Measurements from ENCODE around the gene NAPB.

The NAPB gene

GRCh38 chr20:23437126-23437899, 16.0 kb upstream of the NAPB start:
- DNase-seq: no peak

GRCh38 chr20:23436681-23437080, 15.4 kb upstream of the NAPB start:
- DNase-seq: no peak

GRCh38 chr20:23435626-23436539, 14.6 kb upstream of the NAPB start:
- no peak for DNase-seq

DNA sequence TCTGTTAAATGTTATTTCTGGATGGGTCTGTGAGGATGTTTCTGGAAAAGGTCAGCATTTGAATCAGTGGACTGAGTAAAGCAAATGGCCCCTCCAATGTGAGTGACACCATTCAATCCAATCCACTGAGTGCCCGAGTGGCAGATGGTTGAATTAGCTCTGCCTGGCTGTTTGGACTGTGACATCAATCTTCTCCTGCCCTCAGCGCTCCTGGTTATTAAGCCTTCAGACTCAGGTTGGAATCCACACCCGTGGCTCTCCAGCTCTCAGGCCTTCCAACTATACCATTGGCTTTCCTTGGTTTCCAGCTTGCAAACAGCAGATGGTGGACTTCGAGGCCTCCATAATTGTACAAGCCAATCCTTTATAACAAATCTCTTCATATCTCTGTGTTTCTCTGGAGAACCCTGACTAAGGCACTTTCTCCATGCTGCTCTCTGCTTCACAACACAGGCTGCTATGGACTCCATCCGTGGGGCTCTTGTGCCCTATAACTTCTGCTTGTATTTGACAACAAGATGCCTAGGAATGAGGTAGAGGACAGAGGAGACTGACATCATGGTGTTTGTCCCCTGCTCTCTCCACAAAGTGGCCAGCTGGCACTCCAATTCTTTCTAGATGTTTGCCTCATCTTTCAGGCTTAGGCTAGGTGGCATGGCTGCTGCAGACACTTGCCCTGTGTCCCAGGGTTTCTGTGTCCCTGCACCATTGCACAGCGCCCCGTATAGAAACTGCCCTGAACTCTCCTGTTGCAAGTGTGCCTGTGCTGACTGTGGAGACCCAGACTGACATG, 13.4 kb upstream of the NAPB start:
- no peak for DNase-seq

DNA sequence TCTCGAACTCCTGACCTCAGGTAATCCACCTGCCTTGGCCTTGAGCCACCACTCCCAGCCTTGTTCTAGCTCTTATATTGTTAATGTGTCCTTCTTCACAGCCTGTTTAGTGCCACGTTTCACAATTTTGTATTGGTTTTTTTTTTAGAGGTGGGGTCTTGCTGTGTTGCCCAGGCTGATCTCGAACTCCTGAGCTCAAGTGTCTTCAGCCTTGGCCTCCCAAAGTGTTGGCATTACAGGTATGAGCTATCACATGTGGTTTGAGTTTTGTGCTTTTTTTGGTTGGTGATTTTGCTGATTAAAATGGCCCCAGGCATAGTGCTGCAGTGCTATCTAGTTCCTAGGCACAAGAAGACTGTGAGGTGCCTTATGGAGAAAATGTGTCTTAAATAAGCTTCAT, 12.3 kb upstream of the NAPB start:
- DNase-seq: no peak

- no peak for DNase-seq
These were observed 3.8 kb upstream of the NAPB start for GRCh38 chr20:23425129-23425528.

DNA sequence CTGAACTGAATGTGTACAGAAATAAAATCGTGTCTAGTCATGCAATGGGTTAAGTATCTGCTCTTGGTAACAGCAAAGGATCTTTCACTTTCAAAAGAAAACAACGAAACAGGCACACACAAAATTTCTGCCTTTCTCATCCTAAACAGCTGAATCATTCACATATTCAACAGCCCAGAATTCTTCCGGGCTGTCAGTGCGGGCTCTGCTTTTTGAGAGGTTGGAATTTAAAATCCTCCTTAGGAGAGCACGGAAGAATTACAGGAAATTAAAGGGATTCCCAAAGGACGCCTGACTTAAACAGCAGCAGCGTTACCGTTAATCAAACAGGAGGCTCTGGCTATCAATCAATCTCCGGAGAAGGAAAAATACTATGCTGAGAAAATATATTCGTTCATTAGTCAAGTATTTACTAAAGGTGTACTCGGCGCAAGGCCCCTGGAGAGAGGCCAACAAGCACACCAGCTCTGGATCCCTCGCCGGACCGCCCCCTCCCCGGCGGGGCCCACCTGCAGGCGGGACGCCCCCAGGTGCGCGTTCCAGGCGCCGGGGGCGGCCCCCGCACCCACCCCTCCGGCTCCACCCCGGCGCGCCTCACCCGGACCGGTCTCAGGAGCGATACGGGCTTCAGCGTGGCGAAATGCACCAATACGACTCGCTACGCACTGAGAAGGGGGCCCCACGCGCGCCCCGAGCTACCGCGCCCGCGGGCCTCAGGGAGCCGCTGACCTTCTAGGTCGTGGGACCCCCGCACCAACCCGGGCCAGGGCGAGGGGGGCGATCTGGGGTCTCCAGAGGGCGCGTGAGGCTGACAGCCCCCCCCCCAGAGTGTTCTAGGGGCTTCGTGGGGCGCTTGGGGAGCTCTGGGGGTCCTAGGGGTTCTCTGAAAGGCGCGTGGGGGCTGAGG, 1.0 kb downstream of the NAPB start:
- no peak for DNase-seq

DNA sequence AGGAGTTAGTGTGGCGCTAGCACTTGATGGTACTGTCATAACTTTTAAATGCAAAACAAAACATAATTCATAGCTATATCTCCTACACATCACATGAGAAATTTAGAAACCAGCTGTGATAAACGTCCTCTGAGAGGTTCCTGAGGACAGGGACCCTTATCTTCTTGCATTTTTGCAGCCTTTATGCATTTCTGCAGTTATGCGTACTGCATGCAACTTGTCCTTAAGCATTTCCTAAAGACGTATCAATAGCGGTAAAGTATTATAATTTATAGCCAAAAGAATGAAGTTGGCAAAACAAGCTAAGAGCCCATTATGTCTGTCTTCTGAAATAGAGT, 1.7 kb downstream of the NAPB start:
- DNase-seq: no peak

GRCh38 chr20:23417861-23418260, 3.4 kb downstream of the NAPB start:
- DNase-seq: no peak

- no peak for DNase-seq
These were observed 5.2 kb downstream of the NAPB start for GRCh38 chr20:23415959-23416583.

- DNase-seq: no peak
These were observed 5.7 kb downstream of the NAPB start for GRCh38 chr20:23415555-23415954.

- DNase-seq: no peak
These were observed 6.6 kb downstream of the NAPB start for GRCh38 chr20:23414526-23415188.

GRCh38 chr20:23413862-23414422, 7.3 kb downstream of the NAPB start:
- no peak for DNase-seq

- no peak for DNase-seq
These were observed 9.3 kb downstream of the NAPB start for GRCh38 chr20:23412026-23412425.

- no peak for DNase-seq
These were observed 10.2 kb downstream of the NAPB start for GRCh38 chr20:23410916-23411695.

DNA sequence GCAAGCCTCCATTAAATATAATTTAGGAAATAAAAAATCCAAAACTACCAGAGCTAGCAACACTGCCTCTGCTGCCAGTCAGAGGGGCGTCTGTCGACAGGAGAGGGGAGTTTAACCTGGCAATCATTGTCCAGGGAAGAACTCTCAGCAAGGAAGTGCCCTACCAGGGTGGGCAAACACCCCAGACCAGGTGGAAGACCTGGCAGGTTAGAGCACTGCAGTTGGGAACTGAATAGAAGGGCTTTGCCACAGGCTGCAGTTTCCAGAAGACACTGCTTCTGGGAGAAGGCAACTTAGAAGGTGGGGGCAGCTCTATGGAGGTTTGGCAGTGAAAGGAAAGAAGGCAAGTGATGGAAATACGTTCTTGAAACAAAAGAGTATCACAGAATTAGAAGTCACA, 11.5 kb downstream of the NAPB start:
- no peak for DNase-seq

GRCh38 chr20:23408957-23409356, 12.3 kb downstream of the NAPB start:
- no peak for DNase-seq

DNA sequence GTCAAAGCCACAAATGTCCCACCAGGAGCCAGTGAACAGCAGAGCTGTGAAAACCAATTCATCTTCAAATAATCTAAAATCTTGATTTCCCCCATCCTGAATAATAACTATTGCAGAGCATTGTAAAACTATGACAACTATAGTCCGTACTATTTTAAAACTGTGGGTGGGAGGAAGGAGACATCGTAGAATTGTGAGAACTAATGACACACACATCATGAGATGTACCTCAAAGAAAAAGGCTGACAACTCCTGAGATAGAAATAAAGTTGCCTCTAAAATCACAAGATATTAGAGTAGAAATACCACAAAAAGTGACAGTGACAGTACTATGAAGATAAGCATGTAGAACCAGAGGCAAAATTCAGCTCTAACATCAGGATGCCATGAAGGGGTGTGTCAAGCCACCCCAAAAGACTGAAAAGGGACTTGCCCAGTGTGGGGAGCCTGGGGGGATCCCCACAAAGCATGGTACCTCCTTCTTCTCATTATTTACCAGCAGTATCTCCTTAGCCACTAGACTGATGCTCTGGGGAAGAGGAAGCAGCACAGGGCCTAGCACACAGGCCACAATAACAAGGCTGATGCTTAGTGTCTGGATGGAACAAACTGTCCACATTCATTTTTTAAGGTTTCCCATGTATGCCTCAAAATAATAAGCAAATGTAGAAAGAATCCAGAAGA, 13.4 kb downstream of the NAPB start:
- DNase-seq: no peak

- no peak for DNase-seq
These were observed 14.4 kb downstream of the NAPB start for GRCh38 chr20:23406880-23407279.

- DNase-seq: no peak
These were observed 17.1 kb downstream of the NAPB start for GRCh38 chr20:23404196-23404595.

Data from NCI-H1048 (cell line).